Stimulated activated CD4-positive, alpha-beta T cell treated with anti-CD3 and anti-CD28 coated beads, Interleukin-15, amount 100 ng/mL, for 1 hour (primary cell): ENCODE measurements around the gene RABGGTA.

Experiments used
- DNase-seq, 2 donors: peaks; one replicate each; pipeline ENCODE4 v3.0.0-alpha.2; 2020; ENCODE audit warnings: low read depth in 1 of 2, low spot score in 1 of 2

Gene RABGGTA

GRCh38 chr14:24261969-24262327, 9.4 kb downstream of the RABGGTA start:
- DNase-seq = no peak

- no peak for DNase-seq
These were observed 10.0 kb downstream of the RABGGTA start for GRCh38 chr14:24261256-24261968.

GRCh38 chr14:24260780-24261157, 10.6 kb downstream of the RABGGTA start:
- DNase-seq = no peak

- DNase-seq = no peak
These were observed 11.2 kb downstream of the RABGGTA start for GRCh38 chr14:24260026-24260779.

GRCh38 chr14:24259282-24260025, 11.9 kb downstream of the RABGGTA start:
- DNase-seq = no peak

- no peak for DNase-seq
These were observed 12.7 kb downstream of the RABGGTA start for GRCh38 chr14:24258548-24259265.

GRCh38 chr14:24258119-24258518, 13.3 kb downstream of the RABGGTA start:
- no peak for DNase-seq

- no peak for DNase-seq
These were observed 14.4 kb downstream of the RABGGTA start for GRCh38 chr14:24256960-24257359.

GRCh38 chr14:24255931-24256711, 15.3 kb downstream of the RABGGTA start:
- DNase-seq = no peak

- DNase-seq = no peak
These were observed 16.0 kb downstream of the RABGGTA start for GRCh38 chr14:24255438-24255837.

GRCh38 chr14:24254630-24255392, 16.6 kb downstream of the RABGGTA start:
- no peak for DNase-seq

- no peak for DNase-seq
These were observed 17.5 kb downstream of the RABGGTA start for GRCh38 chr14:24253936-24254335.

- DNase-seq = no peak
These were observed 18.9 kb downstream of the RABGGTA start for GRCh38 chr14:24252289-24253124.

GRCh38 chr14:24251880-24252288, 19.5 kb downstream of the RABGGTA start:
- no peak for DNase-seq

GRCh38 chr14:24250354-24250753, 21.0 kb downstream of the RABGGTA start:
- no peak for DNase-seq

- no peak for DNase-seq
These were observed 22.0 kb downstream of the RABGGTA start for GRCh38 chr14:24249230-24250021.

- no peak for DNase-seq
These were observed 24.0 kb downstream of the RABGGTA start for GRCh38 chr14:24247422-24247821.

GRCh38 chr14:24246765-24247212, 24.6 kb downstream of the RABGGTA start:
- DNase-seq = no peak
